IMR-90 (cell line): ENCODE results near the gene KRT36. TPM values are rescaled to one million over a fixed set of nuclear protein-coding genes. Genes with fewer than 3 reads are reported as not detected.

ENCODE experiments used
- ATAC-seq: fragments of 200-7000 bp; cut with Tn5 transposase; 2 replicates; pipeline ENCODE4 v1.9.1; 2020; ENCODE audit warnings: low read depth, mild to moderate bottlenecking, moderate library complexity
- BruUV-seq: library from RNA; stranded (reverse); fragments of 400-500 nt; replicated peaks from 2 replicates; lab custom pipeline; 2021; lab: Mats Ljungman, UMichigan
- CTCF ChIA-PET: fragments of 300-600 bp; formaldehyde crosslinking; extraction: SDS; loops from one replicate; lab custom pipeline; 2021; ENCODE audit warnings: antibody characterized with exemption; lab: Yijun Ruan, JAX
- POLR2A ChIA-PET: fragments of 300-600 bp; sonication (Branson Sonifier 250); formaldehyde crosslinking; loops from one replicate; lab custom pipeline; 2022; ENCODE audit warnings: antibody characterized with exemption; ENCODE audit not compliant: unreplicated experiment; lab: Charles Lee
- DNase-seq: peaks from one replicate; pipeline ENCODE4 v3.0.0; 2013
- H2AFZ ChIP-seq: replicated peaks from 2 replicates; pipeline ENCODE3; 2013; ENCODE audit warnings: low read length, mild to moderate bottlenecking; ENCODE audit not compliant: poor library complexity
- H2AK5ac ChIP-seq: 2 replicates; pipeline ENCODE4 v1.6.1; 2013; ENCODE audit warnings: low read depth, low read length, inconsistent platforms
- H2AK9ac ChIP-seq: replicated peaks from 2 replicates; pipeline ENCODE3; 2013; ENCODE audit warnings: mild to moderate bottlenecking, low read depth, low read length, moderate library complexity; ENCODE audit not compliant: poor library complexity
- H2BK120ac ChIP-seq: 2 replicates; pipeline ENCODE4 v1.6.1; 2013; ENCODE audit warnings: low read depth, low read length, inconsistent platforms
- H2BK15ac ChIP-seq: 3 replicates; pipeline ENCODE4 v1.6.1; 2013; ENCODE audit warnings: low read depth, low read length, inconsistent platforms
- H2BK20ac ChIP-seq: 2 replicates; pipeline ENCODE4 v1.6.1; 2013; ENCODE audit warnings: low read depth, mild to moderate bottlenecking, inconsistent platforms, low read length, moderate library complexity
- H2BK5ac ChIP-seq: 2 replicates; pipeline ENCODE4 v1.6.1; 2013; ENCODE audit warnings: mild to moderate bottlenecking, low read depth, low read length, inconsistent platforms; ENCODE audit not compliant: poor library complexity, severe bottlenecking
- H3K14ac ChIP-seq: replicated peaks from 2 replicates; pipeline ENCODE4 v1.6.1; 2013; ENCODE audit warnings: low read depth, low read length, inconsistent platforms
- H3K18ac ChIP-seq: 2 replicates; pipeline ENCODE4 v1.6.1; 2013; ENCODE audit warnings: low read depth, low read length, control low read depth
- H3K23ac ChIP-seq: 2 replicates; pipeline ENCODE4 v1.6.1; 2013; ENCODE audit warnings: low read depth, low read length, inconsistent platforms
- H3K27ac ChIP-seq: 2 replicates; pipeline ENCODE4 v1.5.1; 2013; ENCODE audit warnings: mild to moderate bottlenecking, control low read depth, low read length; ENCODE audit not compliant: insufficient read depth
- H3K27me3 ChIP-seq: 2 replicates; pipeline ENCODE4 v1.6.1; 2013; ENCODE audit warnings: low read length; ENCODE audit not compliant: control insufficient read depth, insufficient read depth
- H3K36me3 ChIP-seq: 2 replicates; pipeline ENCODE4 v1.6.1; 2013; ENCODE audit warnings: low read length, mixed read lengths; ENCODE audit not compliant: control insufficient read depth, insufficient read depth
- H3K4ac ChIP-seq: 2 replicates; pipeline ENCODE4 v1.6.1; 2013; ENCODE audit warnings: low read depth, low read length, inconsistent platforms
- H3K4me1 ChIP-seq: 2 replicates; pipeline ENCODE4 v1.6.1; 2013; ENCODE audit warnings: low read length, mixed read lengths; ENCODE audit not compliant: control insufficient read depth, insufficient read depth
- H3K4me2 ChIP-seq: 2 replicates; pipeline ENCODE4 v1.6.1; 2013; ENCODE audit warnings: low read depth, mild to moderate bottlenecking, control low read depth, low read length, moderate library complexity
- H3K4me3 ChIP-seq: 2 replicates; pipeline ENCODE4 v1.5.1; 2013; ENCODE audit warnings: low read depth, mild to moderate bottlenecking, control low read depth, low read length, moderate library complexity; ENCODE audit not compliant: insufficient read depth
- H3K56ac ChIP-seq: 2 replicates; pipeline ENCODE4 v1.6.1; 2013; ENCODE audit warnings: low read length, inconsistent platforms; ENCODE audit not compliant: insufficient read depth; ENCODE audit errors: extremely low read depth
- H3K79me1 ChIP-seq, 2 experiments: 2 replicates each; pipeline ENCODE4 v1.6.1; 2013; ENCODE audit warnings: low read length in 2 of 2, inconsistent platforms in 1 of 2, low read depth in 1 of 2
- H3K9ac ChIP-seq: 2 replicates; pipeline ENCODE4 v1.6.1; 2013; ENCODE audit warnings: low read depth, low read length, control low read depth
- H3K9me1 ChIP-seq: 2 replicates; pipeline ENCODE4 v1.6.1; 2013; ENCODE audit warnings: low read length, inconsistent platforms; ENCODE audit not compliant: insufficient read depth
- H3K9me3 ChIP-seq: 2 replicates; pipeline ENCODE4 v1.6.1; 2013; ENCODE audit warnings: low read length; ENCODE audit not compliant: control insufficient read depth, insufficient read depth
- H4K20me1 ChIP-seq: 2 replicates; pipeline ENCODE4 v1.6.1; 2013; ENCODE audit warnings: low read length, inconsistent platforms; ENCODE audit not compliant: insufficient read depth
- H4K5ac ChIP-seq: 2 replicates; pipeline ENCODE4 v1.6.1; 2013; ENCODE audit warnings: mild to moderate bottlenecking, low read depth, low read length, control low read depth
- H4K8ac ChIP-seq, 2 experiments: 2 replicates each; pipeline ENCODE4 v1.6.1; 2013; ENCODE audit warnings: low read depth in 2 of 2, low read length in 2 of 2, control low read depth in 1 of 2, inconsistent platforms in 1 of 2
- H4K91ac ChIP-seq: 2 replicates; pipeline ENCODE4 v1.6.1; 2013; ENCODE audit warnings: low read depth, low read length, inconsistent platforms; ENCODE audit not compliant: insufficient read depth
- BHLHE40 ChIP-seq: fragments of 150-350 bp; IDR thresholded peaks from 2 replicates; pipeline ENCODE4 v1.6.1; 2016; ENCODE audit warnings: mild to moderate bottlenecking, low read depth, low read length
- CEBPB ChIP-seq: IDR thresholded peaks from 2 replicates; pipeline ENCODE4 v1.6.1; 2012; ENCODE audit warnings: low read depth, low read length, improper control_type of control experiment
- CHD1 ChIP-seq: IDR thresholded peaks from 2 replicates; pipeline ENCODE4 v1.6.1; 2012; ENCODE audit warnings: low read depth, low read length, improper control_type of control experiment
- ELK1 ChIP-seq: fragments of 150-350 bp; IDR thresholded peaks from 2 replicates; pipeline ENCODE4 v1.6.1; 2016; ENCODE audit warnings: low read depth, mild to moderate bottlenecking, low read length, moderate library complexity, borderline replicate concordance
- FOS ChIP-seq: fragments of 150-350 bp; IDR thresholded peaks from 2 replicates; pipeline ENCODE4 v1.6.1; 2016; ENCODE audit warnings: low read depth, low read length
- MAFK ChIP-seq: IDR thresholded peaks from 2 replicates; pipeline ENCODE4 v1.6.1; 2012; ENCODE audit warnings: low read depth, low read length, improper control_type of control experiment
- MAZ ChIP-seq: IDR thresholded peaks from 2 replicates; pipeline ENCODE4 v1.6.1; 2012; ENCODE audit warnings: low read depth, mild to moderate bottlenecking, low read length, improper control_type of control experiment, moderate library complexity, borderline replicate concordance
- MXI1 ChIP-seq: IDR thresholded peaks from 2 replicates; pipeline ENCODE4 v1.6.1; 2012; ENCODE audit warnings: low read depth, mild to moderate bottlenecking, low read length, moderate library complexity, borderline replicate concordance
- NFE2L2 ChIP-seq: fragments of 150-350 bp; IDR thresholded peaks from 2 replicates; pipeline ENCODE4 v1.6.1; 2016; ENCODE audit warnings: low read depth, mild to moderate bottlenecking, low read length
- POLR2A ChIP-seq: IDR thresholded peaks from 2 replicates; pipeline ENCODE4 v1.6.1; 2012; ENCODE audit warnings: mild to moderate bottlenecking, low read depth, low read length
- RAD21 ChIP-seq: IDR thresholded peaks from 2 replicates; pipeline ENCODE4 v1.6.1; 2012; ENCODE audit warnings: low read length, improper control_type of control experiment
- RCOR1 ChIP-seq: IDR thresholded peaks from 2 replicates; pipeline ENCODE4 v1.6.1; 2012; ENCODE audit warnings: mild to moderate bottlenecking, low read length, improper control_type of control experiment; ENCODE audit not compliant: insufficient replicate concordance
- RFX5 ChIP-seq: IDR thresholded peaks from 2 replicates; pipeline ENCODE4 v1.8.0; 2012; ENCODE audit warnings: low read depth, mild to moderate bottlenecking, low read length, moderate library complexity
- SMC3 ChIP-seq: fragments of 150-350 bp; IDR thresholded peaks from 2 replicates; pipeline ENCODE4 v1.6.1; 2016; ENCODE audit warnings: low read depth, mild to moderate bottlenecking, antibody characterized with exemption, low read length, moderate library complexity
- USF2 ChIP-seq: fragments of 150-350 bp; IDR thresholded peaks from 2 replicates; pipeline ENCODE4 v1.6.1; 2017; ENCODE audit warnings: mild to moderate bottlenecking, antibody characterized with exemption, low read length, low read depth
- WGBS, 2 experiments: methylation state at CpG; one replicate each; pipeline versions ENCODE4 v1.1.5 to v1.1.7; 2013; ENCODE audit warnings: missing lambda C conversion rate in 2 of 2; ENCODE audit not compliant: insufficient read length in 1 of 2; ENCODE audit errors: extremely low coverage in 2 of 2; 5-methylcytosine and 5-hydroxymethylcytosine counted together
- dilution Hi-C: fragments of 300-500 bp; cut with HindIII; formaldehyde crosslinking; loops from one replicate; pipeline ENCODE4 v1.14.3; 2018; ENCODE audit warnings: low sequenced_read_pairs; ENCODE audit not compliant: unreplicated experiment
- in situ Hi-C: fragments of 300-500 bp; cut with MboI; formaldehyde crosslinking; loops from 3 replicates; pipeline ENCODE4 v1.14.3; 2019; ENCODE audit warnings: low sequenced_read_pairs, inconsistent platforms, mixed read lengths
- intact Hi-C: fragments of 100-400 bp; cut with micrococcal nuclease; formaldehyde crosslinking; loops from 2 replicates; pipeline ENCODE4 v1.10.0; 2022
- polyA plus RNA-seq, 3 experiments: library from polyadenylated mRNA; depleted of rRNA; stranded (reverse); fragments of >200 nt; gene quantifications; 2 replicates each; pipeline ENCODE4 v1.2.3, GENCODE V29; 2012; ENCODE audit warnings: low replicate concordance in 1 of 3
- total RNA-seq: library from RNA; depleted of rRNA; stranded (reverse); fragments of >200 nt; gene quantifications from 2 replicates; pipeline ENCODE4 v1.2.3, GENCODE V29; 2012
- TF ChIP-seq, protein P1 (sequence below): conservative IDR thresholded peaks from 2 replicates; pipeline ENCODE4 v1.5.1; 2012; ENCODE audit warnings: mild to moderate bottlenecking, low read depth, low read length, improper control_type of control experiment

Gene KRT36
- total and polyA plus RNA-seq, 2 of the 4 experiments (the other 2 are of a cell fraction), result not detected

DNA sequence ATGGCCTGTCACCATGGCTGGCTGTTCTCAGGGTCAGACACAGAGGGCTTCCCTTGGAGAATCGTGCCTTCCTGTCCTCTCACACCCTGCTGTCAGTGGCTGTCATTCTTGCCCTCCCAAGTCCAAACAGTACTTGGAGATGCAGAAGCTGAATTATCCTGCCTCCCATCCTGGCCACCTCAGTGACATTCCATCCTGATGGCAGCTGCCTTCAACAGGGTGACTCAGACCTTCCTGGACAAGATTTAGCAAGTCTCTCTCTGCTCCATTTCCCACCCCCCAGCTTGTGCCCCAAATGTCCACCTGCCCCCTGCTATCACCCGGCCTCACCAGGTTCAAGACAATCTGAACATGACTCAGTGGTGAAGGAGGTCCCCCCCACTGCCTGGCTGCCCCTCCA lies 4.8 kb upstream of the KRT36 start:
- H3K4ac ChIP-seq, result peak overlapping the region; percentile 91
- no peak overlapping the region for H3K9ac ChIP-seq
- no peaks in the 10 kb centered on the region for H3K9me3 ChIP-seq
- no peaks in the 10 kb centered on the region for H4K20me1 ChIP-seq
- H4K91ac ChIP-seq, result peak overlapping the region; percentile 82
- dilution Hi-C loops, result no loop called here
- no peaks in the 10 kb centered on the region for H3K27me3 ChIP-seq
- no peaks in the 10 kb centered on the region for H3K79me1 ChIP-seq
- H2BK20ac ChIP-seq, result peak overlapping the region; percentile 94
- H3K4me2 ChIP-seq, result no peak overlapping the region
- H3K18ac ChIP-seq, result peak overlapping the region; percentile 49; the same call in 1 of the 2 replicates
- peaks cover 17% of the 10 kb centered on the region for H3K4me1 ChIP-seq
- H2BK5ac ChIP-seq, result peak overlapping the region; percentile 86
- peak overlapping the region; percentile 94 for H2BK120ac ChIP-seq
- peak overlapping the region; percentile 96; the same call in 1 of the 2 replicates for H3K14ac ChIP-seq
- peak overlapping the region; percentile 54 for H2AFZ ChIP-seq
- ATAC-seq, result peak; percentile 27
- H4K8ac ChIP-seq, result peak overlapping the region; percentile 48 to 54
- H3K27ac ChIP-seq, result no peak overlapping the region; the same call in 1 of the 2 replicates
- H3K56ac ChIP-seq, result no peak overlapping the region
- H3K9me1 ChIP-seq, result peaks cover 19% of the 10 kb centered on the region
- BruUV-seq, result no TSS peak
- peak overlapping the region; percentile 97 for H2AK5ac ChIP-seq
- intact Hi-C loops, result no loop called here
- POLR2A ChIA-PET, result interaction anchor here (0.7 kb wide), 1 partner anchor 9 kb away, joined by 4 read pairs; no protein-coding TSS in a partner anchor
- TF ChIP-seq USF2, result no peak
- no peak for TF ChIP-seq MAFK
- TF ChIP-seq FOS, result peak; percentile 37; the same call in 1 of the 2 replicates
- TF ChIP-seq SMC3, result no peak
- no peak for TF ChIP-seq RFX5
- TF ChIP-seq RAD21, result no peak
- no peak for TF ChIP-seq BHLHE40
- no peak for TF ChIP-seq CHD1
- no peak for TF ChIP-seq NFE2L2
- peak; percentile 29; the same call in 1 of the 2 replicates for TF ChIP-seq CEBPB
- no peak for TF ChIP-seq ELK1
- no peak for TF ChIP-seq POLR2A
- TF ChIP-seq MXI1, result no peak
- no peak for TF ChIP-seq RCOR1
- no peak for TF ChIP-seq MAZ
- TF ChIP-seq, protein P1, sequence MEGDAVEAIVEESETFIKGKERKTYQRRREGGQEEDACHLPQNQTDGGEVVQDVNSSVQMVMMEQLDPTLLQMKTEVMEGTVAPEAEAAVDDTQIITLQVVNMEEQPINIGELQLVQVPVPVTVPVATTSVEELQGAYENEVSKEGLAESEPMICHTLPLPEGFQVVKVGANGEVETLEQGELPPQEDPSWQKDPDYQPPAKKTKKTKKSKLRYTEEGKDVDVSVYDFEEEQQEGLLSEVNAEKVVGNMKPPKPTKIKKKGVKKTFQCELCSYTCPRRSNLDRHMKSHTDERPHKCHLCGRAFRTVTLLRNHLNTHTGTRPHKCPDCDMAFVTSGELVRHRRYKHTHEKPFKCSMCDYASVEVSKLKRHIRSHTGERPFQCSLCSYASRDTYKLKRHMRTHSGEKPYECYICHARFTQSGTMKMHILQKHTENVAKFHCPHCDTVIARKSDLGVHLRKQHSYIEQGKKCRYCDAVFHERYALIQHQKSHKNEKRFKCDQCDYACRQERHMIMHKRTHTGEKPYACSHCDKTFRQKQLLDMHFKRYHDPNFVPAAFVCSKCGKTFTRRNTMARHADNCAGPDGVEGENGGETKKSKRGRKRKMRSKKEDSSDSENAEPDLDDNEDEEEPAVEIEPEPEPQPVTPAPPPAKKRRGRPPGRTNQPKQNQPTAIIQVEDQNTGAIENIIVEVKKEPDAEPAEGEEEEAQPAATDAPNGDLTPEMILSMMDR, result no peak
- H2AK9ac ChIP-seq, result peak overlapping the region; percentile 81
- CTCF ChIA-PET, result no interaction called here
- DNase-seq, result peak; percentile 39
- no peaks in the 10 kb centered on the region for H3K36me3 ChIP-seq
- H4K5ac ChIP-seq, result peak overlapping the region; percentile 69
- H2BK15ac ChIP-seq, result peak overlapping the region; percentile 82; the same call in 2 of the 3 replicates
- no peak overlapping the region for H3K4me3 ChIP-seq
- 20% methylated on average over 1 of the region's 2 CpGs; no CpG with 5 or more reads in 1 of the 2 experiments for WGBS, 2 experiments
- in situ Hi-C loops, result no loop called here
- peak overlapping the region; percentile 76; the same call in 1 of the 2 replicates for H3K23ac ChIP-seq
